GM19372 (cell line): ENCODE data around the gene AKT2.

Source experiments
- ATAC-seq: cut with Tn5 transposase; IDR thresholded peaks from one replicate; pipeline ENCODE4 v1.9.1; 2021; ENCODE audit warnings: mild to moderate bottlenecking, low read depth, moderate library complexity; ENCODE audit not compliant: unreplicated experiment

Gene AKT2

DNA sequence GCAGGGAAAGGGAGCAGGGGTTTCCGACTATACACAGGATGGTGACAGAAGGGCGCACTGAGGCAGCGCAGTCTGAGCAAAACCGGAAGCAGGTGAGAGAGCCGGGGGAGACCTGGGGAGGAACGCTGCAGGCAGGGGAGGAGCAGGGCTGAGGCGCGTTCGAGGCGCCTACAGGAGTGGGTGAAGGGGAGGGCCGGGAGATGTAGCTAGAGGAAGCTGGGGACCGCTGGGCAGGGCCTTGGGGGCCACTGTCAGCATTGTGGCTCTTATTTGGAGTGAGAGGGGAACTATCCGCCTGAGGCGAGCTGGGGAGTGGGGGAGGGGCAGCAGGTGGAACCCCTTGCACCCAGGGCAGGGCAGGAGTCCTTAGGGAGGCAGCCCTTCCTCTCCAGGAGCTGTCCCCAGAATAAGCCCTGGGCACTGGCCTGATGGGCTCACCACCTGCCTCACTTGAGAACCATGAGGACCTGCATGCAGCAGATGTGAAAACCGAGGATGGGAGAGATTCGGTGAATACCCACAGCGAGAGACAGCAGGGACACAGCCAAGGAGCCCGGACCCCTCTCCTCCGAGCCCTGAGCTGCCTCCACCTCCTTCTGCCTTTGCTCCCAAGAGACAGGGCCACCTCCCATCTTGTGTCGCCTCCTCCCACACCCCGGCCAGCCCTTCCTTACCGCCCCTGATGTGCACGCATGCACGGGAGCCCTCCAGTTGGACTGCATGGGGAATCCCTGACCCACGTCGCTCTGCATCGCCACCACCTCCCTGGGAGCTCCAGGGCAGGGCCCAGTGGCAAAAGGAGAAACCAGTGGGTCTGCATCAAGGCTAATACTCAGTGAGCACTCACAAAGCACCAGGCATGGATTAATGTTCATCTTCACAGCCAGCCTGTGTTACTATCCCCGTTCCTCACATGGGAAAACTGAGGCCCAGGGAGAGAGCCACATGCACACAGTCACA lies 10.3 kb downstream of the AKT2 start:
- ATAC-seq: no peak

DNA sequence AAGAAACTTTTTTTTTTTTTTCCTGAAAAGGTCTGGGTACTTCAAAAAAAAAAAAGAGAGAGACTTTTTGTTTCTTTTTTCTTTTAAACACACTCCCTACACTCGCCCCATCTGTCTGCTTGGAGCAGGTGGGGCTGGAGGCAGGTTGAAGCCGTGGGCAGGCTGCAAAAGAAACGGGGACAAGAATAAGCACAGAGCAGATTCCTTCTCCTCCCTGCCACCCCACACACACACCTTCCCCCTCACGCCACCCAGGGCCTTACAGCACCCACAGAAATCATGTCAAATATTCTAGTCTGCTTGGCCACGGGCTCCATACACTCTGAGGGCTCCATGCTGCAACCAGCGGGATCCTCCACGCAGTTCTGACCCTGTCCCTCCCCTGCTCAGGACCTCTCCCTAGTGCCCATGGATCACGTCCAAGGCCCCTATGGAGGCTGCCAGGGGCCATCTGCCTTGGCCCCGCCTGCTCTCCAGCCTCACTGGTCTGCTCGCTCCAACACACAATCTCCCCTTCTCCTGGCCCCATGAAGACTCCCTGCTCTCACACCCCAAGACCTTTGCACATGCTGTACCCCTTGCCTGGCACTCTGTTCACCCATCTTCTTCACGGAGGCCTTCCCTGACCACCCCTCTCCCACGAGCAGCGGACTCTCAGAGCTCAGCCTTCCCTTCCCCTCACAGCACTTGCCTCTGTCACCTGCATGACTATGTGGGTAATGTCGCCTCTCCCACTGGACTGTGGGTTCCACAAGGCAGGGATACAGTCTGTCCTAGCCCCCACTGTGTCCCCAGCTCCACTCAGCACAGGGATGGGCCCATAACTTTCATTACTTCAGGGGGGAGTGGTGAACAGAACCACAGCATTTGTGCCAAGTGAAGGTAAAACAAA lies 11.4 kb downstream of the AKT2 start:
- no peak for ATAC-seq

DNA sequence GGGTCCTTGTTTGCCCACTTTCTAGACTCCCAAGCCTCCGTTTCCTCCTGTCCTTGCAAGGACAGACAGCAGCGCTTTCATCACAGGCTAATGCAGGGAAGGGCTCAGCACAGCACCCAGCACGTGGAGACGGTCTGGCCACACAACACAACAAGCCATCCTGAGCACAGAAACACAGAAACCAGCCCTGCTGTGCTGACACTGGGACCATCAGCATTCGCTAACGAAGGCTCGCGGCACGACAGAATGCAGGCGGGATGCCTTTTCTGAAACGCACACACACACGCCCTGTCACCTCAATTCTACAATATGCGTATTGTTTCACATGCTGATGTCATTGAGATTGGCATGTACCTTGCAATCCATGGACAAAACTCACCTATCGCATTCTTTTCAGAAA lies 12.9 kb downstream of the AKT2 start:
- no peak for ATAC-seq

DNA sequence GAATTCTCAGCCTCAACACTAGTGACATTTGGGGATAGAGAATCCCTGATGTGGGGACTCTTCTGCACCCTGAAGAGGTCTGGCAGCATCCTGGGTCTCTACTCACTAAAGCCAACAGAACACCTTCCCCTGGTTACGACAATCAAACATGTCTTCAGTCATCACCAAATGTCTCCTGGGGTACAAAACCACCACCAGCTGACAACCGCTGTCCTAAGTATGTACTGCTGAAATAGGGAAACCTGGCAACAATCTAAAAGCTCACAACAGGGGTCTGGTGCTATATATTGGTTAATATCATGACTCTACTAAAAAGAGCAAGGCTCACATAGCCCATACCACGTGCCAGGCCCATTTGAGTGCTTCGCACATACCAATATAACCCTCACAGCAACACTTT lies 13.4 kb downstream of the AKT2 start:
- ATAC-seq: no peak

DNA sequence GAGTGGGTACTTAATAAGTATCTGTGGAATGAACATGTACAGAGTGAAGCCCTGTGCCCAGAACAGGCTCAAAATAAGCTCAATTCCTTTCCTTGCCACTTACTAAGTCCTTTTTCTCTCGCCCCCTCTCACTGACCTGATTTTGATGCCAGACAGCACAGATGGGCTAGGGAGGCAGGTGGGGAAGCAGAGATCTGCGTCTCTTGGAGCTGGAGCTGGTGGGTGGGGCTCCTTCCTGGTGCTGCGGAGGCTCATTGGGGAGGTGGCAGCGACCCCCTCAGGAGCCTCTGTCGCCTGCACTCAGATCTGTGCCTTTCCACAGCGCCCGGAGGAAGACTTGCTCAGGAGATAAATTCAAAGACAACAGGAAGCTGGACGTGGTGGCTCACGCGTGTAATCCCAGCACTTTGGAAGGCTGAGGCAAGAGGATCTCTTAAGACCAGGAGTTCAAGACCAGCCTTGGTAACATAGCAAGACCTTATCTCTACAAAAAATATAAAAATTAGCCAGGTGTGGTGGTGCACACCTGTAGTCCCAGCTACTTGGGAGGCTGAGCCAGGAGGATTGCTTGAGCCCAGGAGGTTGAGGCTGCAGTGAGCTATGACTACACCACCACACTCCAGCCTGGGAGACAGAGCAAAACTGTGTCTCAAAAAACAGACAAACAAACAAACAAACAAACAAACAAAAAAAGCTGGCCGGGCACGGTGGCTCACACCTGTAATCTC lies 14.6 kb downstream of the AKT2 start:
- ATAC-seq: no peak

DNA sequence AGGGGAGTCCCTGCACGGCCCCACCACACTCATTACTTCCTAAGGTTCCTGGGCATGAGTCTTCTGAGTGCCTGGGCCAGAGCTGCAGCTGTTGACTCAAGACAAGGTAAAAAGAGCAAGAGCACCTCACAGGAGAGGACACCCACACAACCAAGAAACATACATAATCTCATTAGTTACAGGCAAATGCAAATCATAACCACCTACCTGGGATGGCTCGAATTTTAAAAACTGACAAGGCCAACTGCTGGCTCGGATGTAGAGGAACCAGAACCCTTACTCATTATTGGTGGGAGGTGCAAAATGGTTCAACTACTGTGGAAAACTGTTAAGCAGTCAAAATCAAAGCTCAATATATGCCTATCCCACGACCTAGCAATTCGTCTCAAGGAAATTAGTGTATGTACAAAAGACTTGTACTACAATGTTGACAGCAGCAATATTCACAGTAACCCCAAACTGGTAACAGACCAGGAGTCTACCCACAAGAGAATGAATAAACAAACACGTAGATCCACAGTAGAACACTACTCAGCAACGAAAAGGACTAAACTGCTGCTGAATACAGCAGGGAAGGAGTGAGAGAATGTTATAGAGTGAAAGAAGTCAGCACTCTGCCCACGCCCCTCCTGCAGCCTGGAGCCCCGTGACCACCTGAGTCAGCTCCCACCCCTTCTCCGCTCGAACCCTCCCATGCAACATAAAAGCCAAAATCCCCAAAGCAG lies 15.8 kb downstream of the AKT2 start:
- ATAC-seq: no peak

DNA sequence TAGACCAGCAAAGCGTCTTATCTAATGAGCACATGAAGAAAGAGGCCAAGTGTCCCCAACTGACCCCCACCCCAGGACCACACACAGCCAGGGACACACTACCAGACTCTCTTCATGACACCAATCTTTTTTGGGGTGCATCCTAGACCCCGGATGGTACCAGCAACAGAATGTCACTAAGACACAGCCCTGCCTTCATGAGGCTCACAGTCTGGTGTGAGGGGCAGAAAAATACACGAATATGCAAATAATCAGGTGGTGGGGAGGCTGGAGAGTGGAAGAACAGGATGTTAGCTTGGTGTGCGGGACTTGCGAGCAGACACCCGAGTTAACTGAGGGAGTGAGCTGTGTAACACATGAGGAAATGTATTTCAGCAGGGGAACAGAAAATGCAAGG lies 17.5 kb downstream of the AKT2 start:
- ATAC-seq: no peak

DNA sequence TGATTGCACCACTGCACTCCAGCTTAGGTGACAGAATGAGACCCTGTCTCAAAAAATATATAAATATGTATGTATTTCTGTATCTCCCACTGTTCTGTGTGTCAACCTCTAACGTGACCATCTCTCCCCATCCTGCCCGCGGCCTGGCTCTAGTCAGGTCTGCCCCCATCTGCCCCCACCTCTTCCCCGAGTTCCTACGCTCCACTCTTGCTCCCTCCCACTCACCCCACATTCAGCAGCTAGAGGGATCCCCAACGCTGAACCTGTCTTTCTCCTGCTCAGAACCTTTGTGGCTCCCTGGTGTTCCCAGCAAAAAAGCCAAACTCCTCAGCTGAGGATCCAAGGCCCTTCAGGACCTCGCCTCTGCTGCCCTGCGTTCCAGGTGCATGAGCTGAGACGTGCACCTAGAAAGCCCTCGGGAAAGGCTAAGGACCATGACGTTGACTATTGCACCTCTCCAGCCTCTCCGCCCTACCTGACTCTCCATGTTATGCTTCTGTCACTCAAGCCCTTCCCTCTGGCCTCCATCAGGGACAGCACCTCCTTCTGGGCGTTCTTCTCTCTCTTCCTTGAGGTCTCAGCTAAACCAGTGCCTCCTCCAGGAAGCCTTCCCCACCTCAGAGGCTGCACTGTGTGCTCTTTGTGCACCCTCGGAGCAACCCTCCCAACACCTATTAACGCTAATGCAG lies 18.1 kb downstream of the AKT2 start:
- no peak for ATAC-seq

DNA sequence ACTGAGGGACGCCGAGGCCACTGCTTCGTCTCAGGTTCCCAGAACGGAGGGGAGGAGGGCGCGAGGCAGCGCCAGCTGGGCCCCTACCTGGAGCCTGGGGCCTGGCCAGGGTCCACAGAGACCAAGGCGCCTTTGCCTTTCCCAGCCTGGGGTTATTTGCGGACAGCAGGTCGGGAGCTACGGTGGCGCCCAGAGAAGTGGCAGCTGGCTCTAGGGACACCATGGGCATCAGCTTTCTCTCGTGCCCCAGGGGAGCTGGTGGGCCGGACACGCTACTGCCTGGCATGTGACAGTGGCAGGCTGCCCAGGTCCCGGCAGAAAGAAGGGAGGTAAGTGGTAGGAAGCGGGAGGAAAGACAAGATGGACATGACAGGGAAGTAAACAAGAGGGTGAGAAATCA lies 19.0 kb downstream of the AKT2 start:
- no peak for ATAC-seq

DNA sequence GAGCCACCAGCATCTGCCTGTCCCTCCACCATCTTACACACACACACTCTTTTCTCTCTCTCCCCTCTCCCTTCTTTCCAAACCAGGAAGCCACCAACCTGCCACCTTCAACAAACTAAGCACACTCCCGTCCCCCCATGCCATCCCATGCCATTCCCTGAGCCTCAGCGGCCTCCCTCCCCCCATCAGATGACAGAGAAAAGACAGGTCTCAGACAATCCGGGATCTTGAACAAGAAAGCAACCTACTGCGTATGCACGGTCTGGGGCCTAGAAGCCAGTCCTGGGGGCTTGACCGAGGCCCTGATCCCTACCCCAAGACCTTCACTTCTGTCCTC lies 19.4 kb downstream of the AKT2 start:
- no peak for ATAC-seq

DNA sequence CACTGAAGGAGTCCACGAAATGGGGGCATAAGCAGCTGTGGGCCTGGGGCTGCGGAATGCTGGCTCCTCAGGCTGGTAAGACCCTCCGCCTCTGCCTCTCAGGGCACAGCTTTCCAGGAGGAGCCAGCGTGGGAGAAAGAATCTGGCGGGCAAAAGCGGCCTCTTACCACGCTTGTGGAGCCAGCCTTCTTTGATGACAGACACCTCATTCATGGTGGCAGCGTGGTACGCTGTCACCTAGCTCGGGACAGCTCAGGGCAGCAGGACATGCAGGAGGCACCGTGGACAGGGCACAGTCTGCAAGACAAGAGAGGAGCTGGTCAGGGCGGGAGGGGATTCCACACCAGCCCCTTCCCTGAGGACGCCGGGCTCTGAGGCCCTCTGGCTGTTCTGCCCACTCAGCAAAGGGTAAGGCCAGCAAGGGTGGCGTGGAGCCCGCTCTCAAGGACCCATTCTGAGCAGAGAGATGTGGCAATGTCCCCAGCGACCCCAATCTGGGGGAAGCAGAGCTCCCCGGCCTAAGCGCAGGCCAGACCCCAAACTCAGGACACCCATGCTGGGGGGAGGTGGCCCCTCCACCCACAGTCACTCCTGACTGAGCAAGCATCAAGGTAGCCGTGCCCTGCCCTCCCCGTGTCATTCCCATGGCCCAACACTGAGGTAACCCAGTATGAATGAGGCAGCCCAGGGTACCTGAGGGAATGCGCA lies 19.9 kb downstream of the AKT2 start:
- ATAC-seq: no peak

DNA sequence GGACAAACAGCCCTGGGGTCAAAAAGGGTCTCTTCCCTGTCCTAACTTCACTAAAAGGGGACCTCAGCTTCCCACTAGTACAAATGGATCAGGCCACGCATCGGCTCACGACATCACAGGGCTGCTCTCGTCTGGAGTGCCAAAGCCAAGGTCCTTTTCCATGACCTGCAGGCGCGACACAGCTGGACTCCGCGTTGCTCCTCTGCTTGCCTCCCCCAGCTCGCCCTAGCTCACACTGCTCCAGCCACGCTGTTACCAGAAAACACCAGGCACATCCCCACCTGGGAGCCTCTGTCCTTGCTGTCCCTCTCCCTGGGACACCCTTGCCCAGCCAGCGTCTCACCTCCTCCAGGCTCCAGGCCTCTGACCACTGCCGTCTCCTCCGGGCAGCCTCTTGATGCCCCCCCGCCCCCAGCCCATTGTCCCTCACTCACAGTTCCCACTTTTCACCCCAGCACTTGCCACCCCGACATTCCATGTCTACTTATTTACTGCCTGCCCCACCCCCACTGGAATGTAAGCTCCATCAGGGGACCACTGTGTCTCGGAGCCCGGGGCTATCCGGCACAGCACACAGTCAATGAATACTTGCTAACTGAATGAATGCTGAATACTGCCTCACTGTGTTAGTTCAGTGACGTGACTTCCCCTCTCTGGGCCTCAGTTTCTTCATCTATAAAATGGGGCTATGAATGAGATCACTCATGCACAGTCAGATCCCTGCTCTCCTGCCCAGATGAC lies 20.7 kb downstream of the AKT2 start:
- no peak for ATAC-seq

DNA sequence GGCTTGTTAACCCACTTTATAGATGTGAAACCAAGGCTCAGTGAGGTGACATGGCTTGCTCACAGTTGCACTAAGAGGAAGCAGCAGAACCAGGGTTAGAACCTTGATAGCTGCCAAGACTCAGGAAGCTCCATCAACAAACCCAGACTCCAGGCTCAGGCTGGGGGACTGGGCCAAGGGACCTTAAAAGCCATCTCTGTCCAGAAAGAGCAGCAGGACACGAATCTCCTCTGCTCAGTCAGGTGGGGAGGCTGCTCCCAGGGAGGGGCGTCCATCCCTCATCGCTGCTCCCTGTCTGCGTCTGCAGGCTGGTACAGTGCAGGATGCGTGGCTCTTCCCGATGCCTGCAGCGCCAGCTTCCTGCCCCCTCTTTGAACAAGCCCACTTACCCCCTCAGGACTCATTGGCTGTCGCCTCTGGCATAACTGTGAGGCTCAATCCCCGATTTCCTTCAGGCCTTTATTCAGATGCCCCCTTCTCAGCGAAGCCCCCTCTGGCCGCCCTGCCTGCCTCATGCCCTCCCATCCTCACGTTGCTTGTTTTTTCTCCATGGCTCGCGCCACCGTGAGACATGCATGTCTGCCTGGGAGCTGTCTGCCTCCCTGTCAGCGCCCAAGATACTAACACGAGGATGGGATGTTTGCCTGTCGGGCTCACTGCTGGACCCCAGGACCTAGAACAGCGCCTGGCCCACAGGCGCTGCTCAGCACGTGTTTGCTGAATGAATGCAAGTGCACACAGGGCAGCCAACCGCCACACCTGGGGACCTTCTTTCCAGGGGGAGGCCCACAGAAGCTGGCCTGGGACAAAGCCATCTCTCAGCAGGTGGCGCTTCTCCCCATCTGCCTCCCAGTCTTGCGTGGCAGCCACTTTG lies 21.5 kb downstream of the AKT2 start:
- no peak for ATAC-seq

DNA sequence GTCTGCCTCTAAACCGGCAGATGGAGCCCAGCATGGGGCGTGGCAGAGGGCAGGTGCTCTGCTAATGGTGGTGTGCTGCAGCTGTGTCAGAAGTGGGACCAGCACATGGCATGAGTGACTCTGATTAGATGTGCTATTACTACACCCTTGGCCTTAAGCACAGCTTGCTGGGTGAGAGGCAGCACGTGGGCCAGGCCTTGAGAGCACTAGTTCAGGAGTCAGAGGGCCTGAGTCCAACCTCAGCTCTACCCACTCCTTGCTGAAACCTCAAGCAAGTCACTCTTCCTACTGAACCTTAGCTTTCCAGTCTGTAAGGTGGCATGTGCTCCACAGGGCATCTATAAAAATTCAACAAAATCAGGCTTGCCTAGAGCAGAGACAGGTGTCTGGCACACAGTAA lies 22.7 kb downstream of the AKT2 start:
- no peak for ATAC-seq

DNA sequence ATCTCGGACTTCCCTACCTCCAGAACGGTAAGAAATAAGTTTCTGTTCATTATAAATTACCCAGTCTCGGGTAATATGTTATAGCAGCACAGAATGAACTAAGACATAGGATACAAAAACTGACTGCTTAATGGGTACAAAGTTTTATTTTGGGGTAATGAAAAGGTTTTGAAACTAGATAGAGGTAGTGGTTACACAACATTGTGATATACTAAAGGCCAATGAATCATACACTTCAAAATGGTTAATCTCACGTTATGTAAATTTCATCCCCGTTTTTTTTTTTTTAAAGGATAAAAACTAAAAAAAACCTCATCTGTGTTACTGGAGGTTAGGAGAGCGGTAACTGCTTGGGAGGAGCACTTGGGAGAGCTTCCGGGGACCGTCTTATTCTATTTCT lies 23.5 kb downstream of the AKT2 start:
- no peak for ATAC-seq

DNA sequence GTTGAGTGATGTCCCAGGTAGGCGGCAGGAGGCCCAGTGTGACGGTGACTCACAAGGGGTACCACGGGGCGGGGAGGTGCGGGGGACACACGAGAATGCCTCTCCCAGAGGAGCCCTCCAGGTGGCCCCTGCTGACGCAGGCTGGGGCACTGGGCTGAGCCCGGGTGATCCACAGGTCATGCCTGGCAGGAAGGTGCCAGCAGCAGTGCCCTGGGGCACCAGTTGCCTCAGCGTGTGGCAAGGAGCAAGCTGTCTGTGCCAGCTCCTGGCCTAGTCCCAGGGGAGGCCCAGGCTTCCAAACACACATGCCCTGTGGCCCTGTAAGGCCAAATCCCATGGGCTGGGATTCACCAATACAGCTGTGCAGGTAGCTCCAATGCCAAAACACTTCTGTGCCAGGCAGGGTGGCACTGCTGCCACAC lies 28.0 kb downstream of the AKT2 start:
- ATAC-seq: no peak

DNA sequence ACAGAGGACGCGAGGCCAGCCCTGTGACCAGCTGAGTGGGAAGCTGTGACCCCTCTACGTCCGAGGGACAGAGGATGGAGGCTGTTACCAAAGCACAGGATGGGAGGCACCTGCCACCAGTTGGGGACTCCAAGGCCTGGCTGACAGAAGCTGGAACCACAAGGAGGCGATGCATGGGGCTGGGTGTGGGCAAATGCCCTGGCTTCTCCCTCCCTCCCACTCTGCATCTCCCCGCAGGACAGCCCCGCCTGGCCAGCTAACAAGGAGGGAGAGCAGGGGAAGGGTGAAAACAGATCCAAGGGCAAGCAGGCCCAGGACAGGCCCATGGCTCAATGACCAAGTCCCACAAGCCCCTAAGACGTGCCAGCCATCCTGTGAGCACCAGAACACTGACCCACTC lies 28.6 kb downstream of the AKT2 start:
- no peak for ATAC-seq
